HepG2 (cell line): ENCODE data around the gene AKAP1. TPM values are rescaled to one million over a fixed set of nuclear protein-coding genes. Genes with fewer than 3 reads are reported as not detected.

ENCODE experiments used
- AHDC1 ChIP-seq: sonication (generic); formaldehyde crosslinking; IDR thresholded peaks from 2 replicates; pipeline ENCODE4 v1.5.1; 2020; ENCODE audit warnings: mild to moderate bottlenecking, missing genetic modification reagents, borderline replicate concordance
- ATF5 ChIP-seq: sonication (generic); formaldehyde crosslinking; IDR thresholded peaks from 2 replicates; pipeline ENCODE4 v1.4.0; 2020; ENCODE audit warnings: mild to moderate bottlenecking, low read depth, missing genetic modification reagents
- E2F2 ChIP-seq: sonication (generic); formaldehyde crosslinking; IDR thresholded peaks from 2 replicates; pipeline ENCODE4 v1.4.0; 2020; ENCODE audit warnings: missing genetic modification reagents, borderline replicate concordance
- IKZF1 ChIP-seq: fragments of 450-650 bp; IDR thresholded peaks from 2 replicates; pipeline ENCODE4 v1.7.1; 2016
- JDP2 ChIP-seq: sonication (generic); formaldehyde crosslinking; IDR thresholded peaks from 2 replicates; pipeline ENCODE4 v1.8.1; 2022; ENCODE audit warnings: missing genetic modification reagents, borderline replicate concordance
- KAT2B ChIP-seq: fragments of 150-350 bp; IDR thresholded peaks from 2 replicates; pipeline ENCODE4 v1.6.1; 2014; ENCODE audit warnings: low read depth, low read length, borderline replicate concordance
- MXD3 ChIP-seq: IDR thresholded peaks from 2 replicates; pipeline ENCODE4 v1.6.1; 2016; ENCODE audit warnings: mild to moderate bottlenecking, missing biosample characterization, missing genetic modification reagents
- SIN3A ChIP-seq: IDR thresholded peaks from 2 replicates; pipeline ENCODE4 v1.6.1; 2011; ENCODE audit warnings: low read depth, mild to moderate bottlenecking, control low read depth, low read length, borderline replicate concordance
- SOX5 ChIP-seq: IDR thresholded peaks from 2 replicates; pipeline ENCODE4 v1.6.1; 2016; ENCODE audit warnings: borderline replicate concordance
- TOE1 ChIP-seq: sonication (generic); formaldehyde crosslinking; IDR thresholded peaks from 2 replicates; pipeline ENCODE4 v1.4.0; 2020; ENCODE audit warnings: mild to moderate bottlenecking, missing genetic modification reagents
- ZBTB26 ChIP-seq: IDR thresholded peaks from 2 replicates; pipeline ENCODE4 v1.6.1; 2016; ENCODE audit warnings: missing compliant biosample characterization, missing genetic modification reagents, borderline replicate concordance
- ZNF136 ChIP-seq: sonication (generic); formaldehyde crosslinking; IDR thresholded peaks from 2 replicates; pipeline ENCODE4 v1.8.1; 2022; ENCODE audit warnings: low read depth, mild to moderate bottlenecking, moderate library complexity, missing genetic modification reagents
- ZNF446 ChIP-seq: sonication (generic); formaldehyde crosslinking; IDR thresholded peaks from 2 replicates; pipeline ENCODE4 v1.5.0; 2020; ENCODE audit warnings: mild to moderate bottlenecking, missing genetic modification reagents
- ZNF468 ChIP-seq: sonication (generic); formaldehyde crosslinking; IDR thresholded peaks from 2 replicates; pipeline ENCODE4 v1.8.0; 2022; ENCODE audit warnings: mild to moderate bottlenecking, moderate library complexity, missing genetic modification reagents
- ZNF512 ChIP-seq: sonication (generic); formaldehyde crosslinking; IDR thresholded peaks from 2 replicates; pipeline ENCODE4 v1.4.0; 2020; ENCODE audit warnings: mild to moderate bottlenecking, missing genetic modification reagents
- ZNF563 ChIP-seq: sonication (generic); formaldehyde crosslinking; IDR thresholded peaks from 2 replicates; pipeline ENCODE4 v1.8.0; 2022; ENCODE audit warnings: mild to moderate bottlenecking, moderate library complexity, missing genetic modification reagents
- ZNF605 ChIP-seq: sonication (generic); formaldehyde crosslinking; IDR thresholded peaks from 2 replicates; pipeline ENCODE4 v1.8.0; 2022; ENCODE audit warnings: mild to moderate bottlenecking, missing genetic modification reagents
- polyA plus RNA-seq, 8 experiments: library from polyadenylated mRNA; depleted of rRNA in 3 of 8; stranded (reverse) in 7 of 8; unstranded in 1 of 8; fragments of >200 nt; fragmentation: Illumina TruSeq in 4 of 8; extraction: Trizol in 4 of 8; gene quantifications; 2 replicates each; pipeline versions ENCODE4 v1.2.1 to v1.2.3, GENCODE V29; 2011 to 2016; ENCODE audit warnings: low read depth in 4 of 8, missing spikeins in 1 of 8, mixed read lengths in 1 of 8; ENCODE audit not compliant: insufficient read depth in 1 of 8
- total RNA-seq, 5 experiments: library from RNA; depleted of rRNA; stranded (reverse); fragments of >200 nt; fragmentation: Illumina TruSeq; extraction: Trizol; gene quantifications; 2 replicates each; pipeline ENCODE4 v1.2.3, GENCODE V29; 2016; ENCODE audit warnings: low read depth in 1 of 5

The AKAP1 gene
- total and polyA plus RNA-seq, 2 of the 13 experiments (the other 11 are each of a cell fraction or from before 2014, with no cell fraction given): 101 to 131 TPM

- TF ChIP-seq ATF5: no peak
- TF ChIP-seq ZNF136 (CRISPR knock-in tag): no peak
- TF ChIP-seq ZNF468 (CRISPR knock-in tag): no peak
- TF ChIP-seq KAT2B: no peak
- no peak for TF ChIP-seq JDP2 (CRISPR knock-in tag)
- TF ChIP-seq SOX5: no peak
- no peak for TF ChIP-seq IKZF1
- 0 out of 2 replicates have a peak, but pooled peaks have one; percentile 43 for TF ChIP-seq ZNF605 (CRISPR knock-in tag)
- no peak for TF ChIP-seq ZNF512 (CRISPR knock-in tag)
- no peak for TF ChIP-seq ZNF446 (CRISPR knock-in tag)
- no peak for TF ChIP-seq ZBTB26 (CRISPR knock-in tag)
- no peak for TF ChIP-seq TOE1
- TF ChIP-seq E2F2 (CRISPR knock-in tag): no peak
- no peak for TF ChIP-seq MXD3 (CRISPR knock-in tag)
- TF ChIP-seq SIN3A: no peak
- TF ChIP-seq AHDC1 (CRISPR knock-in tag): no peak
- TF ChIP-seq ZNF563 (CRISPR knock-in tag): 0 out of 2 replicates have a peak, but pooled peaks have one; percentile 9
These were observed 11.6 kb downstream of the AKAP1 start (continued) for GRCh38 chr17:57096472-57097202.
